Heart left ventricle (tissue), 16 donors: ENCODE results near the gene SMOC1. TPM values are rescaled to one million over a fixed set of nuclear protein-coding genes. Genes with fewer than 3 reads are reported as not detected.

ENCODE experiments used
- ATAC-seq, 4 donors: fragments of 200-7000 bp; cut with Tn5 transposase; one replicate each; pipeline ENCODE4 v1.9.1; 2020 to 2022; ENCODE audit warnings: moderate library complexity in 4 of 4, mild to moderate bottlenecking in 3 of 4, moderate number of reproducible peaks in 1 of 4
- DNase-seq, 5 donors: peaks; one replicate each; pipeline ENCODE4 v3.0.0-alpha.2; 2020
- H3K27ac ChIP-seq, 12 donors: fragments of 200-600 bp; sonication (generic) in 4 of 12; one replicate each; pipeline versions ENCODE4 v1.5.0 to v1.8.0; 2016 to 2022; ENCODE audit warnings: mild to moderate bottlenecking in 2 of 12
- H3K27me3 ChIP-seq, 9 donors: fragments of 200-600 bp; sonication (generic) in 2 of 9; one replicate each; pipeline versions ENCODE4 v1.5.1 to v1.8.0; 2016 to 2022; ENCODE audit warnings: mild to moderate bottlenecking in 3 of 9
- H3K36me3 ChIP-seq, 9 donors: fragments of 200-600 bp; sonication (generic) in 2 of 9; one replicate each; pipeline versions ENCODE4 v1.5.0 to v1.8.0; 2018 to 2022; ENCODE audit warnings: mild to moderate bottlenecking in 2 of 9
- H3K4me1 ChIP-seq, 12 donors: fragments of 200-600 bp; sonication (generic) in 4 of 12; one replicate each; pipeline versions ENCODE4 v1.5.0 to v1.8.0; 2016 to 2022; ENCODE audit warnings: mild to moderate bottlenecking in 3 of 12
- H3K4me3 ChIP-seq, 12 donors: fragments of 200-600 bp; sonication (generic) in 4 of 12; one replicate each; pipeline versions ENCODE4 v1.5.0 to v1.8.0; 2017 to 2022; ENCODE audit warnings: mild to moderate bottlenecking in 9 of 12, moderate library complexity in 4 of 12
- H3K9me3 ChIP-seq, 12 donors: fragments of 200-600 bp; sonication (generic) in 4 of 12; one replicate each; pipeline versions ENCODE4 v1.5.0 to v1.8.0; 2016 to 2022; ENCODE audit warnings: mild to moderate bottlenecking in 1 of 12
- POLR2A ChIP-seq, 2 donors: fragments of 450-650 bp; IDR thresholded peaks; one replicate each; pipeline ENCODE4 v1.6.1; 2017; ENCODE audit warnings: antibody characterized with exemption in 2 of 2, mild to moderate bottlenecking in 2 of 2, moderate library complexity in 2 of 2
- WGBS, 4 donors: extraction: QIAGEN DNeasy Blood & Tissue Kit in 2 of 4; methylation state at CpG; one replicate each; pipeline versions ENCODE4 v1.1.5 to v1.1.7; 2013 to 2018; 5-methylcytosine and 5-hydroxymethylcytosine counted together
- intact Hi-C, 10 donors: fragments of 100-400 bp; cut with DNase I; formaldehyde crosslinking; loops; one replicate each; pipeline versions ENCODE4 v1.11.1 to v1.14.2; 2022
- long read RNA-seq, 3 donors: library from polyadenylated mRNA; unstranded; transcript quantifications; one replicate each; pipeline ENCODE4 v2.0.0, GENCODE V29; 2020 to 2021
- polyA plus RNA-seq, 2 donors: library from polyadenylated mRNA; stranded (reverse); fragments of 200-250 nt; gene quantifications; one replicate each; pipeline ENCODE4 v1.2.3, GENCODE V29; 2013
- total RNA-seq, 9 donors: library from RNA; depleted of rRNA in 2 of 9; stranded (reverse); fragments of >200 nt in 2 of 9; fragmentation: NEBNext Ultra II Directional in 3 of 9; extraction: Animal tissue kit (Norgen Biotek cat#: 25700) in 3 of 9; gene quantifications; one replicate each; pipeline versions ENCODE4 v1.1.0 to v1.2.4, GENCODE V29; 2016 to 2023
- TF ChIP-seq, protein P1 (sequence below), 12 donors: fragments of 200-600 bp; sonication (generic) in 4 of 12; IDR thresholded peaks; one replicate each; pipeline versions ENCODE4 v1.5.0 to v1.8.0; 2018 to 2022; ENCODE audit warnings: antibody characterized with exemption in 12 of 12, mild to moderate bottlenecking in 5 of 12
- donor health status: ischemic (EF 13 %, LVEDD 7.1; RV severe dilation, severe dysfunction).
- donor health status: healthy with polysubstance abuse.
- donor health status: DM: no; HTN: yes; CAD: no.
- donor health status: DM: no; HTN: no; CAD: no.
- donor health status: ischemic (EF 25% LVEDD 6.9; RV normal size, moderate dysfunction).
- donor health status: ischemic (EF 25% LVEDD 5.7; RV mildly dilated, moderate dysfunction).
- donor health status: healthy.
- donor health status: DM: yes; HTN: yes; CAD: no.
- donor health status: ischemic (EF 35%, LVEDD 5.7; RV mildly dilated, moderate dysfunction).
- donor health status: nonischemic (EF 11% LVEDD 7.7; RV severe dilation, severe dysfunction).
- donor health status: DM: yes; HTN: yes; CAD: no.
- donor health status: PGD.
- donor health status: ischemic (EF 29% LVEDD 5.4; RV normal size, mild dysfunction).
- donor health status: nonischemic (EF 23%, LVEDD 6.1; RV moderate dilation, normal function).

Gene SMOC1, protein sequence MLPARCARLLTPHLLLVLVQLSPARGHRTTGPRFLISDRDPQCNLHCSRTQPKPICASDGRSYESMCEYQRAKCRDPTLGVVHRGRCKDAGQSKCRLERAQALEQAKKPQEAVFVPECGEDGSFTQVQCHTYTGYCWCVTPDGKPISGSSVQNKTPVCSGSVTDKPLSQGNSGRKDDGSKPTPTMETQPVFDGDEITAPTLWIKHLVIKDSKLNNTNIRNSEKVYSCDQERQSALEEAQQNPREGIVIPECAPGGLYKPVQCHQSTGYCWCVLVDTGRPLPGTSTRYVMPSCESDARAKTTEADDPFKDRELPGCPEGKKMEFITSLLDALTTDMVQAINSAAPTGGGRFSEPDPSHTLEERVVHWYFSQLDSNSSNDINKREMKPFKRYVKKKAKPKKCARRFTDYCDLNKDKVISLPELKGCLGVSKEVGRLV
- total RNA-seq (1 to 10 TPM in 2 of 9 donors, under 1 TPM in 5, not detected in 2; 0.57 to 2.8 (median 0.79) TPM), polyA plus RNA-seq (1 to 10 TPM in 1 of 2 donors, under 1 TPM in 1; 0.93 to 1.6 TPM)
- long read RNA-seq, donor 1 = 0 reads
- long read RNA-seq, donor 2 = 0 reads
- long read RNA-seq, donor 3 = 0 reads

DNA sequence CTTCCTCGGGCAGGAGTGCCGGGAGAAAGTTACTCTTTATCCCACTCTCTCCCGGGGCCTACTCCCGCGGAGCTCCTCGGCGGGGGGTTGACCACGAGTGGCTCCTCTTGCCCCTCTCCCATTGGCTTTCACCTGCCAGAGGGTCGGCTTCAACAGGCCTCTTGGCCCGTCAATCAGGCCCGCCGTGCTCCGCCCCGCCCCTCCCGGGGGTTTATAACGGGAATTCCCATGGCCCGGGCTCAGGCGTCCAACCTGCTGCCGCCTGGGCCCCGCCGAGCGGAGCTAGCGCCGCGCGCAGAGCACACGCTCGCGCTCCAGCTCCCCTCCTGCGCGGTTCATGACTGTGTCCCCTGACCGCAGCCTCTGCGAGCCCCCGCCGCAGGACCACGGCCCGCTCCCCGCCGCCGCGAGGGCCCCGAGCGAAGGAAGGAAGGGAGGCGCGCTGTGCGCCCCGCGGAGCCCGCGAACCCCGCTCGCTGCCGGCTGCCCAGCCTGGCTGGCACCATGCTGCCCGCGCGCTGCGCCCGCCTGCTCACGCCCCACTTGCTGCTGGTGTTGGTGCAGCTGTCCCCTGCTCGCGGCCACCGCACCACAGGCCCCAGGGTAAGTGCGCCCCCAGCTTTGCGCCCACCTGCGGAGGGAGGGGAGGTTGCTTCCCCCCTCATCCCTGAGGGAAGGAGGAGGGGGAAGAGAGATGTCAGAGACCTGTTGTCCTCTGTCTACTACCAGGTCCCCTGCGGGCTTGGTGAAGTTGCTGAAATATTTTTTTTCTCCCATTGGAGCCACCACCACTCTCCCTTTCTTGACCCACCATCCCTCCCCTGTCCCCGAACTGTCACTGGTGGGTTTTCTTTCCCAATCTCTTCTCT, at the start of gene SMOC1:
TSS of gene SMOC1 (plus strand) at position 242 of the 869 bp plus-strand sequence. CDS start at position 505, 263 bp downstream.
- TF ChIP-seq, protein P1, sequence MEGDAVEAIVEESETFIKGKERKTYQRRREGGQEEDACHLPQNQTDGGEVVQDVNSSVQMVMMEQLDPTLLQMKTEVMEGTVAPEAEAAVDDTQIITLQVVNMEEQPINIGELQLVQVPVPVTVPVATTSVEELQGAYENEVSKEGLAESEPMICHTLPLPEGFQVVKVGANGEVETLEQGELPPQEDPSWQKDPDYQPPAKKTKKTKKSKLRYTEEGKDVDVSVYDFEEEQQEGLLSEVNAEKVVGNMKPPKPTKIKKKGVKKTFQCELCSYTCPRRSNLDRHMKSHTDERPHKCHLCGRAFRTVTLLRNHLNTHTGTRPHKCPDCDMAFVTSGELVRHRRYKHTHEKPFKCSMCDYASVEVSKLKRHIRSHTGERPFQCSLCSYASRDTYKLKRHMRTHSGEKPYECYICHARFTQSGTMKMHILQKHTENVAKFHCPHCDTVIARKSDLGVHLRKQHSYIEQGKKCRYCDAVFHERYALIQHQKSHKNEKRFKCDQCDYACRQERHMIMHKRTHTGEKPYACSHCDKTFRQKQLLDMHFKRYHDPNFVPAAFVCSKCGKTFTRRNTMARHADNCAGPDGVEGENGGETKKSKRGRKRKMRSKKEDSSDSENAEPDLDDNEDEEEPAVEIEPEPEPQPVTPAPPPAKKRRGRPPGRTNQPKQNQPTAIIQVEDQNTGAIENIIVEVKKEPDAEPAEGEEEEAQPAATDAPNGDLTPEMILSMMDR (IDR thresholded peaks at IDR 0.05) = no peak
- TF ChIP-seq POLR2A (IDR thresholded peaks at IDR 0.05) = no peak
- intact Hi-C loops = loop anchor here in 2 of 10 donors (5.0 kb wide), 1 partner anchor 148 kb away; no protein-coding TSS in a partner anchor
- peak within 1 kb of the TSS in 10 of 12 donors; percentile 12 to 45 (median 36) for H3K4me3 ChIP-seq
- peak in 3 of 5 donors; percentile 27 to 43 (median 31) for DNase-seq
- 1 to 2% (median 1%) methylated on average over 28 to 67 of the region's 67 CpGs for WGBS, 4 donors
- no peak within 1 kb of the TSS for H3K27ac ChIP-seq
- peaks cover 0 to 3% (median 0%) of the 10 kb centered on the region in 12 donors for H3K9me3 ChIP-seq
- no peaks in the 10 kb centered on the region for H3K36me3 ChIP-seq
- H3K27me3 ChIP-seq = peaks cover 5 to 69% (median 35%) of the 10 kb centered on the region in 9 donors
- ATAC-seq = peak in 3 of 4 donors; percentile 70 to 82 (median 76)
- peaks cover 0 to 11% (median 0%) of the 10 kb centered on the region in 12 donors for H3K4me1 ChIP-seq

DNA sequence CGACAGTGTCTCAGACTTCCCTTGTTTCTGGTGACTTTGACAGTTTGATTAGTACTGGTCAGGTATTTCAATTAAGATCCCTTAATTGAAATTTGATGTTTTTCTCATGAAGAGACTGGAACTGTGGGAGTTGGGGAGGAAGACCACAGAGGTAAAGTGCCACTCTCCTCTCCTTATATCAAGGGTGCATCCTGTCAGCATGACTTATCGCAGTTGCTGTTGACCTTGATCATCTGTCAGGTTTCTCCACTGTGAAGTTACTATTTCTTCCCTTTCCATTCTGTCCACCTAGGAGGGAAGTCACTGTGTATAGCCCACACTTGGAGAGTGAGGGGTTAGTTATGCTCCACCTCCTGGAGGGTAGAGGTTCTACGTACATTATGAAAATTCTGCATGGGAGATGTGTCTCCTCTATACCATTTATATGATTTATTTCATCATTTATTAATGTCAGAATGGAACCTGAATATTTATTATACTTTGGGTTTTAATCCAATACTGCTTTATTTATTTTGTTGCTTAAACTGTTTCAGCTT, 40.3 kb upstream of the SMOC1 start:
- DNase-seq (no peak), ATAC-seq (no peak)
- Histone ChIP-seq H3K4me1 (no peaks in the 10 kb centered on the region), H3K9me3 (no peaks in the 10 kb centered on the region), H3K27me3 (peaks cover 0 to 41% (median 11%) of the 10 kb centered on the region in 9 donors), H3K27ac (no peak overlapping the region), H3K36me3 (no peaks in the 10 kb centered on the region), H3K4me3 (no peak overlapping the region)
- intact Hi-C loops = no loop called here
- 48 to 72% (median 62%) methylated on average over 3 of the region's 3 CpGs for WGBS, 4 donors
- TF ChIP-seq, protein P1 (IDR thresholded peaks at IDR 0.05) = no peak
- TF ChIP-seq POLR2A (IDR thresholded peaks at IDR 0.05) = no peak

DNA sequence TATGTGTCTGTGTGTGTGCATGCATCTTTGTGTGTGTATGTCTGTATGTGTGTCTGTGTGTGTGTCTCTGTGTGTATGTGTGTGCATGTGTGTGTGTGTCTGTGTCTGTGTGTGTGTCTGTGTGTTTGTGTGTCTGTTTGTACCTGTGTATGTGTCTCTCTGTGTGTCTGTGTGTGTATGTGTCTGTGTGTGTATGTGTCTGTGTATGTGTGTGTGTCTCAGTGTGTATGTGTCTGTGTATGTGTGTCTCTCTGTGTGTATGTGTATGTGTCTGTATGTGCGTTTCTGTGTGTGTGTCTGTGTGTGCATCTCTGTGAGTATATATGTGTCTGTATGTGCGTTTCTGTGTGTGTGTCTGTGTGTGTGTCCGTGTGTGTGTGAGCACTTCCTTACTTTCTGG, 39.6 kb upstream of the SMOC1 start:
- ATAC-seq (no peak), DNase-seq (no peak)
- WGBS, 4 donors = 91 to 94% (median 92%) methylated on average over 3 of the region's 3 CpGs
- no peak overlapping the region for H3K4me3 ChIP-seq
- H3K36me3 ChIP-seq = no peaks in the 10 kb centered on the region
- TF ChIP-seq, protein P1 (IDR thresholded peaks at IDR 0.05) = no peak
- no peak for TF ChIP-seq POLR2A (IDR thresholded peaks at IDR 0.05)
- intact Hi-C loops = no loop called here
- H3K4me1 ChIP-seq = no peaks in the 10 kb centered on the region
- H3K9me3 ChIP-seq = no peaks in the 10 kb centered on the region
- no peak overlapping the region for H3K27ac ChIP-seq
- H3K27me3 ChIP-seq = peaks cover 0 to 41% (median 11%) of the 10 kb centered on the region in 9 donors
